ENCODE data around the gene CACNG7.

Gene CACNG7

GRCh38 chr19:53892301-53892980, 16.6 kb upstream of the CACNG7 start:
- no peaks in the 10 kb centered on the region for H3K36me3 ChIP-seq (ENCODE audit: control insufficient read depth in 1 of 2, insufficient read depth in 2 of 2, low read length in 2 of 2)
- H3K4me1 ChIP-seq (ENCODE audit: control insufficient read depth in 1 of 2, insufficient read depth in 2 of 2, low read length in 2 of 2) = no peaks in the 10 kb centered on the region
- H3K9ac ChIP-seq (ENCODE audit: low read depth in 1 of 2, low read length in 2 of 2) = no peak overlapping the region
- no peaks in the 10 kb centered on the region for H3K9me3 ChIP-seq (ENCODE audit: control insufficient read depth in 1 of 2, low read length in 2 of 2)
- H3K27me3 ChIP-seq (ENCODE audit: control insufficient read depth in 1 of 2, insufficient read depth in 2 of 2, low read length in 2 of 2) = peaks cover 0 to 12% of the 10 kb centered on the region in 2 donors
- no peak overlapping the region for H3K4me3 ChIP-seq (ENCODE audit: low read depth in 1 of 2, low read length in 2 of 2)
- no peak overlapping the region for H3K27ac ChIP-seq (ENCODE audit: low read depth, low read length)

- no peak overlapping the region for H3K9ac ChIP-seq (ENCODE audit: low read depth in 1 of 2, low read length in 2 of 2)
- H3K27ac ChIP-seq (ENCODE audit: low read depth, low read length) = no peak overlapping the region
- no peaks in the 10 kb centered on the region for H3K36me3 ChIP-seq (ENCODE audit: control insufficient read depth in 1 of 2, insufficient read depth in 2 of 2, low read length in 2 of 2)
- peaks cover 0 to 14% of the 10 kb centered on the region in 2 donors for H3K27me3 ChIP-seq (ENCODE audit: control insufficient read depth in 1 of 2, insufficient read depth in 2 of 2, low read length in 2 of 2)
- H3K9me3 ChIP-seq (ENCODE audit: control insufficient read depth in 1 of 2, low read length in 2 of 2) = no peaks in the 10 kb centered on the region
- no peaks in the 10 kb centered on the region for H3K4me1 ChIP-seq (ENCODE audit: control insufficient read depth in 1 of 2, insufficient read depth in 2 of 2, low read length in 2 of 2)
- H3K4me3 ChIP-seq (ENCODE audit: low read depth in 1 of 2, low read length in 2 of 2) = no peak overlapping the region
Measured at GRCh38 chr19:53892981-53893325, 16.1 kb upstream of the CACNG7 start.

GRCh38 chr19:53894707-53895106, 14.4 kb upstream of the CACNG7 start:
- Histone ChIP-seq H3K27me3 (ENCODE audit: control insufficient read depth in 1 of 2, insufficient read depth in 2 of 2, low read length in 2 of 2) (peaks cover 0 to 18% of the 10 kb centered on the region in 2 donors), H3K36me3 (ENCODE audit: control insufficient read depth in 1 of 2, insufficient read depth in 2 of 2, low read length in 2 of 2) (no peaks in the 10 kb centered on the region), H3K9me3 (ENCODE audit: control insufficient read depth in 1 of 2, low read length in 2 of 2) (no peaks in the 10 kb centered on the region), H3K4me3 (ENCODE audit: low read depth in 1 of 2, low read length in 2 of 2) (no peak overlapping the region), H3K9ac (ENCODE audit: low read depth in 1 of 2, low read length in 2 of 2) (no peak overlapping the region), H3K27ac (ENCODE audit: low read depth, low read length) (no peak overlapping the region), H3K4me1 (ENCODE audit: control insufficient read depth in 1 of 2, insufficient read depth in 2 of 2, low read length in 2 of 2) (no peaks in the 10 kb centered on the region)

GRCh38 chr19:53896682-53897081, 12.4 kb upstream of the CACNG7 start:
- Histone ChIP-seq H3K27me3 (ENCODE audit: control insufficient read depth in 1 of 2, insufficient read depth in 2 of 2, low read length in 2 of 2) (peaks cover 0 to 18% of the 10 kb centered on the region in 2 donors), H3K9ac (ENCODE audit: low read depth in 1 of 2, low read length in 2 of 2) (no peak overlapping the region), H3K36me3 (ENCODE audit: control insufficient read depth in 1 of 2, insufficient read depth in 2 of 2, low read length in 2 of 2) (no peaks in the 10 kb centered on the region), H3K9me3 (ENCODE audit: control insufficient read depth in 1 of 2, low read length in 2 of 2) (no peaks in the 10 kb centered on the region), H3K4me3 (ENCODE audit: low read depth in 1 of 2, low read length in 2 of 2) (no peak overlapping the region), H3K4me1 (ENCODE audit: control insufficient read depth in 1 of 2, insufficient read depth in 2 of 2, low read length in 2 of 2) (no peaks in the 10 kb centered on the region), H3K27ac (ENCODE audit: low read depth, low read length) (no peak overlapping the region)

GRCh38 chr19:53897459-53897858, 11.6 kb upstream of the CACNG7 start:
- no peak overlapping the region for H3K9ac ChIP-seq (ENCODE audit: low read depth in 1 of 2, low read length in 2 of 2)
- H3K27ac ChIP-seq (ENCODE audit: low read depth, low read length) = no peak overlapping the region
- H3K4me3 ChIP-seq (ENCODE audit: low read depth in 1 of 2, low read length in 2 of 2) = no peak overlapping the region
- no peaks in the 10 kb centered on the region for H3K9me3 ChIP-seq (ENCODE audit: control insufficient read depth in 1 of 2, low read length in 2 of 2)
- peaks cover 0 to 18% of the 10 kb centered on the region in 2 donors for H3K27me3 ChIP-seq (ENCODE audit: control insufficient read depth in 1 of 2, insufficient read depth in 2 of 2, low read length in 2 of 2)
- H3K4me1 ChIP-seq (ENCODE audit: control insufficient read depth in 1 of 2, insufficient read depth in 2 of 2, low read length in 2 of 2) = no peaks in the 10 kb centered on the region
- H3K36me3 ChIP-seq (ENCODE audit: control insufficient read depth in 1 of 2, insufficient read depth in 2 of 2, low read length in 2 of 2) = no peaks in the 10 kb centered on the region

GRCh38 chr19:53898166-53898565, 10.9 kb upstream of the CACNG7 start:
- no peaks in the 10 kb centered on the region for H3K9me3 ChIP-seq (ENCODE audit: control insufficient read depth in 1 of 2, low read length in 2 of 2)
- H3K4me1 ChIP-seq (ENCODE audit: control insufficient read depth in 1 of 2, insufficient read depth in 2 of 2, low read length in 2 of 2) = no peaks in the 10 kb centered on the region
- no peaks in the 10 kb centered on the region for H3K36me3 ChIP-seq (ENCODE audit: control insufficient read depth in 1 of 2, insufficient read depth in 2 of 2, low read length in 2 of 2)
- H3K9ac ChIP-seq (ENCODE audit: low read depth in 1 of 2, low read length in 2 of 2) = no peak overlapping the region
- peaks cover 0 to 14% of the 10 kb centered on the region in 2 donors for H3K27me3 ChIP-seq (ENCODE audit: control insufficient read depth in 1 of 2, insufficient read depth in 2 of 2, low read length in 2 of 2)
- no peak overlapping the region for H3K4me3 ChIP-seq (ENCODE audit: low read depth in 1 of 2, low read length in 2 of 2)
- no peak overlapping the region for H3K27ac ChIP-seq (ENCODE audit: low read depth, low read length)

- H3K27ac ChIP-seq (ENCODE audit: low read depth, low read length) = no peak overlapping the region
- no peaks in the 10 kb centered on the region for H3K36me3 ChIP-seq (ENCODE audit: control insufficient read depth in 1 of 2, insufficient read depth in 2 of 2, low read length in 2 of 2)
- H3K9me3 ChIP-seq (ENCODE audit: control insufficient read depth in 1 of 2, low read length in 2 of 2) = no peaks in the 10 kb centered on the region
- peaks cover 0 to 13% of the 10 kb centered on the region in 2 donors for H3K27me3 ChIP-seq (ENCODE audit: control insufficient read depth in 1 of 2, insufficient read depth in 2 of 2, low read length in 2 of 2)
- no peak overlapping the region for H3K9ac ChIP-seq (ENCODE audit: low read depth in 1 of 2, low read length in 2 of 2)
- H3K4me3 ChIP-seq (ENCODE audit: low read depth in 1 of 2, low read length in 2 of 2) = no peak overlapping the region
- no peaks in the 10 kb centered on the region for H3K4me1 ChIP-seq (ENCODE audit: control insufficient read depth in 1 of 2, insufficient read depth in 2 of 2, low read length in 2 of 2)
Measured at GRCh38 chr19:53898636-53899341, 10.3 kb upstream of the CACNG7 start.

- Histone ChIP-seq H3K4me3 (ENCODE audit: low read depth in 1 of 2, low read length in 2 of 2) (no peak overlapping the region), H3K27ac (ENCODE audit: low read depth, low read length) (no peak overlapping the region), H3K4me1 (ENCODE audit: control insufficient read depth in 1 of 2, insufficient read depth in 2 of 2, low read length in 2 of 2) (no peaks in the 10 kb centered on the region), H3K9ac (ENCODE audit: low read depth in 1 of 2, low read length in 2 of 2) (no peak overlapping the region), H3K36me3 (ENCODE audit: control insufficient read depth in 1 of 2, insufficient read depth in 2 of 2, low read length in 2 of 2) (no peaks in the 10 kb centered on the region), H3K9me3 (ENCODE audit: control insufficient read depth in 1 of 2, low read length in 2 of 2) (no peaks in the 10 kb centered on the region), H3K27me3 (ENCODE audit: control insufficient read depth in 1 of 2, insufficient read depth in 2 of 2, low read length in 2 of 2) (peaks cover 5 to 9% of the 10 kb centered on the region in 2 donors)
Measured at GRCh38 chr19:53900191-53900860, 8.8 kb upstream of the CACNG7 start.

GRCh38 chr19:53903055-53903680, 5.9 kb upstream of the CACNG7 start:
- no peak overlapping the region for H3K27ac ChIP-seq (ENCODE audit: low read depth, low read length)
- peaks cover 8 to 26% of the 10 kb centered on the region in 2 donors for H3K27me3 ChIP-seq (ENCODE audit: control insufficient read depth in 1 of 2, insufficient read depth in 2 of 2, low read length in 2 of 2)
- H3K9me3 ChIP-seq (ENCODE audit: control insufficient read depth in 1 of 2, low read length in 2 of 2) = no peaks in the 10 kb centered on the region
- no peak overlapping the region for H3K9ac ChIP-seq (ENCODE audit: low read depth in 1 of 2, low read length in 2 of 2)
- no peaks in the 10 kb centered on the region for H3K36me3 ChIP-seq (ENCODE audit: control insufficient read depth in 1 of 2, insufficient read depth in 2 of 2, low read length in 2 of 2)
- H3K4me1 ChIP-seq (ENCODE audit: control insufficient read depth in 1 of 2, insufficient read depth in 2 of 2, low read length in 2 of 2) = peaks cover 0 to 3% of the 10 kb centered on the region in 2 donors
- H3K4me3 ChIP-seq (ENCODE audit: low read depth in 1 of 2, low read length in 2 of 2) = no peak overlapping the region

- H3K4me3 ChIP-seq (ENCODE audit: low read depth in 1 of 2, low read length in 2 of 2) = no peak overlapping the region
- H3K36me3 ChIP-seq (ENCODE audit: control insufficient read depth in 1 of 2, insufficient read depth in 2 of 2, low read length in 2 of 2) = no peaks in the 10 kb centered on the region
- peaks cover 0 to 3% of the 10 kb centered on the region in 2 donors for H3K4me1 ChIP-seq (ENCODE audit: control insufficient read depth in 1 of 2, insufficient read depth in 2 of 2, low read length in 2 of 2)
- H3K9ac ChIP-seq (ENCODE audit: low read depth in 1 of 2, low read length in 2 of 2) = no peak overlapping the region
- no peak overlapping the region for H3K27ac ChIP-seq (ENCODE audit: low read depth, low read length)
- H3K9me3 ChIP-seq (ENCODE audit: control insufficient read depth in 1 of 2, low read length in 2 of 2) = no peaks in the 10 kb centered on the region
- peaks cover 19 to 39% of the 10 kb centered on the region in 2 donors for H3K27me3 ChIP-seq (ENCODE audit: control insufficient read depth in 1 of 2, insufficient read depth in 2 of 2, low read length in 2 of 2)
Measured at GRCh38 chr19:53904909-53905308, 4.2 kb upstream of the CACNG7 start.

Measured in duodenal mucosa (tissue), 2 donors.